HCT116 (cell line): ENCODE data around the gene C2CD3. TPM values are rescaled to one million over a fixed set of nuclear protein-coding genes. Genes with fewer than 3 reads are reported as not detected.

Source experiments
- ATAC-seq: fragments of 200-7000 bp; cut with Tn5 transposase; 2 replicates; pipeline ENCODE4 v1.9.1; 2020; ENCODE audit warnings: mild to moderate bottlenecking, moderate library complexity
- BruUV-seq: library from RNA; stranded (reverse); fragments of 400-500 nt; replicated peaks from 2 replicates; lab custom pipeline; 2021; lab: Mats Ljungman, UMichigan
- CTCF ChIA-PET: fragments of 300-600 bp; sonication (Branson Sonifier 250); formaldehyde crosslinking; loops from one replicate; lab custom pipeline; 2021; ENCODE audit warnings: antibody characterized with exemption; lab: Charles Lee
- POLR2A ChIA-PET: fragments of 300-600, 350-600 bp; sonication (Branson Sonifier 250); formaldehyde crosslinking; loops from one replicate; lab custom pipeline; 2021; ENCODE audit warnings: antibody characterized with exemption; lab: Charles Lee
- RAD21 ChIA-PET, 2 experiments: fragments of 300-600 bp; sonication (Branson Sonifier 250); formaldehyde crosslinking; loops; one replicate each; lab custom pipeline; 2023; ENCODE audit warnings: low total read pairs in 2 of 2; ENCODE audit not compliant: uncharacterized antibody in 2 of 2, unreplicated experiment in 2 of 2, low non-redundant PET in 1 of 2; lab: Charles Lee
- DNase-seq: peaks from one replicate; pipeline ENCODE4 v3.0.0-alpha.2; 2010; ENCODE audit warnings: low read depth, low spot score
- H2AFZ ChIP-seq: fragments of 200-600 bp; shearing (Covaris generic), sonication (generic); 2 replicates; pipeline ENCODE4 v1.6.1; 2017; ENCODE audit warnings: low read depth, mixed run types, mixed read lengths, antibody characterized with exemption, low read length; ENCODE audit not compliant: poor library complexity, severe bottlenecking
- H3K27ac ChIP-seq: 2 replicates; pipeline ENCODE4 v1.5.1; 2012; ENCODE audit warnings: low read depth, low read length
- H3K27me3 ChIP-seq: fragments of 200-600 bp; sonication (generic); 2 replicates; pipeline ENCODE4 v1.6.1; 2016; ENCODE audit warnings: mixed run types, low read length, mixed read lengths; ENCODE audit not compliant: insufficient read depth
- H3K36me3 ChIP-seq, 2 experiments: fragments of 200-500 bp in 1 of 2; fragments of 200-600 bp in 1 of 2; sonication (Bioruptor generic) in 1 of 2; sonication (generic) in 1 of 2; 2 replicates each; pipeline versions ENCODE4 v1.5.1 to v1.6.1; 2014 to 2016; ENCODE audit warnings: low read length in 2 of 2, inconsistent platforms in 1 of 2, mixed read lengths in 1 of 2, mixed run types in 1 of 2; ENCODE audit not compliant: insufficient read depth in 2 of 2, control insufficient read depth in 1 of 2
- H3K4me1 ChIP-seq, 2 experiments: fragments of 200-600 bp in 1 of 2; sonication (generic) in 1 of 2; 2 replicates each; pipeline versions ENCODE4 v1.5.1 to v1.6.1; 2012 to 2017; ENCODE audit warnings: low read length in 2 of 2, inconsistent platforms in 1 of 2, mild to moderate bottlenecking in 1 of 2, mixed read lengths in 1 of 2, mixed run types in 1 of 2, moderate library complexity in 1 of 2; ENCODE audit not compliant: insufficient read depth in 2 of 2, control insufficient read depth in 1 of 2
- H3K4me2 ChIP-seq: fragments of 200-600 bp; sonication (generic); 2 replicates; pipeline ENCODE4 v1.6.1; 2017; ENCODE audit warnings: mixed run types, low read length, mixed read lengths
- H3K4me3 ChIP-seq, 2 experiments: fragments of 200-600 bp in 1 of 2; sonication (generic) in 1 of 2; replicated peaks in 1 of 2; 2 replicates each; pipeline ENCODE4 v1.5.1; 2011 to 2016; ENCODE audit warnings: low read length in 2 of 2, control low read depth in 1 of 2, low read depth in 1 of 2, mild to moderate bottlenecking in 1 of 2, mixed read lengths in 1 of 2, mixed run types in 1 of 2
- H3K79me2 ChIP-seq: fragments of 200-600 bp; sonication (generic); 2 replicates; pipeline ENCODE4 v1.6.1; 2017; ENCODE audit warnings: mild to moderate bottlenecking, mixed run types, low read length, moderate library complexity, mixed read lengths; ENCODE audit not compliant: insufficient read depth
- H3K9ac ChIP-seq: fragments of 200-600 bp; sonication (generic); 2 replicates; pipeline ENCODE4 v1.6.1; 2016; ENCODE audit warnings: low read length, mixed read lengths
- H3K9me2 ChIP-seq: fragments of 200-600 bp; sonication (generic), shearing (Covaris generic); 2 replicates; pipeline ENCODE4 v1.6.1; 2017; ENCODE audit warnings: mixed run types, mild to moderate bottlenecking, moderate library complexity; ENCODE audit not compliant: insufficient read depth
- H3K9me3 ChIP-seq, 2 experiments: fragments of 200-500 bp in 1 of 2; fragments of 200-600 bp in 1 of 2; sonication (Bioruptor generic) in 1 of 2; sonication (generic) in 1 of 2; 2 replicates each; pipeline ENCODE4 v1.6.1; 2014 to 2017; ENCODE audit warnings: low read length in 2 of 2, mixed read lengths in 2 of 2, inconsistent platforms in 1 of 2, low read depth in 1 of 2, mild to moderate bottlenecking in 1 of 2, mixed run types in 1 of 2, moderate library complexity in 1 of 2; ENCODE audit not compliant: control insufficient read depth in 1 of 2, insufficient read depth in 1 of 2
- H4K20me1 ChIP-seq: fragments of 200-600 bp; sonication (generic), shearing (Covaris generic); 2 replicates; pipeline ENCODE4 v1.6.1; 2017; ENCODE audit warnings: mixed run types, mild to moderate bottlenecking, moderate library complexity; ENCODE audit not compliant: insufficient read depth
- CBX3 ChIP-seq: IDR thresholded peaks from 2 replicates; pipeline ENCODE4 v1.6.1; 2012; ENCODE audit warnings: low read depth
- EZH2phosphoT487 ChIP-seq: fragments of 200-600 bp; IDR thresholded peaks from 2 replicates; pipeline ENCODE4 v1.6.1; 2018; ENCODE audit warnings: antibody characterized with exemption, borderline replicate concordance
- POLR2A ChIP-seq: IDR thresholded peaks from 2 replicates; pipeline ENCODE4 v1.7.0; 2011; ENCODE audit warnings: borderline replicate concordance; ENCODE audit not compliant: insufficient read depth, insufficient read length; ENCODE audit errors: extremely low read depth
- POLR2AphosphoS5 ChIP-seq: IDR thresholded peaks from 2 replicates; pipeline ENCODE4 v1.6.1; 2011; ENCODE audit warnings: mild to moderate bottlenecking, low read depth, low read length, moderate library complexity
- TCF7L2 ChIP-seq: IDR thresholded peaks from 2 replicates; pipeline ENCODE4 v1.7.0; 2011; ENCODE audit warnings: borderline replicate concordance, inconsistent platforms; ENCODE audit not compliant: insufficient read depth, insufficient read length; ENCODE audit errors: extremely low read depth
- ZNF274 ChIP-seq: fragments of 200-500 bp; sonication (Bioruptor generic); IDR thresholded peaks from 2 replicates; pipeline ENCODE4 v1.6.1; 2014; ENCODE audit warnings: mild to moderate bottlenecking, low read depth, low read length, inconsistent platforms
- intact Hi-C: fragments of 100-400 bp; cut with micrococcal nuclease; formaldehyde crosslinking; loops from 2 replicates; pipeline ENCODE4 v1.10.0; 2022
- total RNA-seq: library from RNA; stranded (reverse); gene quantifications from one replicate; pipeline ENCODE4 v1.2.1, GENCODE V29; 2021; ENCODE audit not compliant: unreplicated experiment
- TF ChIP-seq, protein P1 (sequence below), 3 experiments: fragments of 200-600 bp in 1 of 3; sonication (generic) in 1 of 3; IDR thresholded peaks in 2 of 3; conservative IDR thresholded peaks in 1 of 3; 2 replicates each; pipeline ENCODE4 v1.5.1; 2012 to 2017; ENCODE audit warnings: low read depth in 2 of 3, low read length in 2 of 3, antibody characterized with exemption in 1 of 3, borderline replicate concordance in 1 of 3, control low read depth in 1 of 3, mild to moderate bottlenecking in 1 of 3, mixed read lengths in 1 of 3, mixed run types in 1 of 3, moderate library complexity in 1 of 3; ENCODE audit not compliant: insufficient read depth in 1 of 3

C2CD3 gene
- total RNA-seq, 1 experiment from 2014 or later, result 30.6 TPM

GRCh38 chr11:73982595-73982989 is 188.2 kb downstream of the C2CD3 start, which contains the start of gene UCP2:
Gene UCP2 (minus strand): TSS chr11:73982843. CDS start chr11:73978378, 4,465 bp downstream.
- no peaks in the 10 kb centered on the region for H3K9me3 ChIP-seq
- intact Hi-C loops, result loop anchor here (5.0 kb wide), 1 partner anchor 190 kb away; the partner anchor contains the start of genes C2CD3 and PPME1
- ATAC-seq (peak; percentile 86), DNase-seq (no peak)
- H4K20me1 ChIP-seq, result no peaks in the 10 kb centered on the region
- H3K27me3 ChIP-seq, result no peaks in the 10 kb centered on the region
- no peaks in the 10 kb centered on the region for H3K9me2 ChIP-seq
- H3K36me3 ChIP-seq, result no peaks in the 10 kb centered on the region
- H3K4me2 ChIP-seq, result peak within 1 kb of the TSS; percentile 91
- no peak for TF ChIP-seq TCF7L2
- no peak for TF ChIP-seq EZH2phosphoT487
- no peak for TF ChIP-seq POLR2A
- TF ChIP-seq ZNF274, result no peak
- TF ChIP-seq, protein P1, sequence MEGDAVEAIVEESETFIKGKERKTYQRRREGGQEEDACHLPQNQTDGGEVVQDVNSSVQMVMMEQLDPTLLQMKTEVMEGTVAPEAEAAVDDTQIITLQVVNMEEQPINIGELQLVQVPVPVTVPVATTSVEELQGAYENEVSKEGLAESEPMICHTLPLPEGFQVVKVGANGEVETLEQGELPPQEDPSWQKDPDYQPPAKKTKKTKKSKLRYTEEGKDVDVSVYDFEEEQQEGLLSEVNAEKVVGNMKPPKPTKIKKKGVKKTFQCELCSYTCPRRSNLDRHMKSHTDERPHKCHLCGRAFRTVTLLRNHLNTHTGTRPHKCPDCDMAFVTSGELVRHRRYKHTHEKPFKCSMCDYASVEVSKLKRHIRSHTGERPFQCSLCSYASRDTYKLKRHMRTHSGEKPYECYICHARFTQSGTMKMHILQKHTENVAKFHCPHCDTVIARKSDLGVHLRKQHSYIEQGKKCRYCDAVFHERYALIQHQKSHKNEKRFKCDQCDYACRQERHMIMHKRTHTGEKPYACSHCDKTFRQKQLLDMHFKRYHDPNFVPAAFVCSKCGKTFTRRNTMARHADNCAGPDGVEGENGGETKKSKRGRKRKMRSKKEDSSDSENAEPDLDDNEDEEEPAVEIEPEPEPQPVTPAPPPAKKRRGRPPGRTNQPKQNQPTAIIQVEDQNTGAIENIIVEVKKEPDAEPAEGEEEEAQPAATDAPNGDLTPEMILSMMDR (IDR thresholded peaks at IDR 0.05 in 2 of 3, conservative IDR thresholded peaks at IDR 0.05 in 1 of 3; ENCODE audit: borderline replicate concordance in 1 of 3, insufficient read depth in 1 of 3, low read depth in 2 of 3, low read length in 2 of 3), result no peak
- TF ChIP-seq CBX3, result 0 out of 2 replicates have a peak, but pooled peaks have one; percentile 72
- peak; percentile 66; the same call in 1 of the 2 replicates for TF ChIP-seq POLR2AphosphoS5
- peak within 1 kb of the TSS; percentile 85 for H3K27ac ChIP-seq
- ChIA-PET RAD21 (interaction anchor here (0.6 to 0.7 kb wide), 2 partner anchors 188 kb away, joined by 5 to 6 read pairs; partner anchors contain the start of gene C2CD3 (in 2 of the 2)), CTCF (no interaction called here), POLR2A (interaction anchor here (0.6 to 1.1 kb wide), 2 partner anchors 10 to 17 kb away, joined by 3 to 4 read pairs; no protein-coding TSS in a partner anchor)
- no TSS peak for BruUV-seq
- H3K4me3 ChIP-seq, result peak within 1 kb of the TSS; percentile 57 to 66
- H3K4me1 ChIP-seq, result peaks cover 16 to 37% of the 10 kb centered on the region in 2 experiments
- peak within 1 kb of the TSS; percentile 56 for H2AFZ ChIP-seq
- H3K9ac ChIP-seq, result peak within 1 kb of the TSS; percentile 66
- 0 out of 2 replicates have a peak, but pooled peaks cover 3% of the 10 kb centered on the region for H3K79me2 ChIP-seq
